ENCODE data around the gene PSMD6.

PSMD6 gene

GRCh38 chr3:63976872-63977200, 46.5 kb downstream of the PSMD6 start:
- DNase-seq (ENCODE audit: low read depth) = no peak

- DNase-seq (ENCODE audit: low read depth) = no peak
Measured at GRCh38 chr3:63976161-63976871, 47.0 kb downstream of the PSMD6 start.

- DNase-seq (ENCODE audit: low read depth) = no peak
Measured at GRCh38 chr3:63975723-63976122, 47.6 kb downstream of the PSMD6 start.

DNA sequence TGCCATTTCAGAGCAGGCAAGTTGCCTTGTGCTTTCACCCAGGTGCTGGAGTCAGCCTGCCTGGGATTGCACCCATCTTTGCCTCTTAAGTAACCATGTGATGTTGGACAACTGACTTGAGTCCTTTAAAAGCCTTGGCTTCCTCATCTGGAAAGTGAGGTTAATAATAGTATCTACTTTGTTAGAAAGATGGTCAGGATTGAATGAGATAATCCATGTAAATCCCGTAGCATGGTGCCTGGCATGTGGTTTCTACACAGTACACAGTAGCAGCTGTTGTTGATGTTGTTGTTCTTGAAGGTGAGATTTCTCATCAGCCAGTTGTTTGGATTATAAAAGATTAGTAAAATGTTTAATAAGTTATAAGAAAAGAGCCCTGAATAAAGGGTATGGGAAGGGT, 48.8 kb downstream of the PSMD6 start:
- DNase-seq (ENCODE audit: low read depth) = no peak

DNA sequence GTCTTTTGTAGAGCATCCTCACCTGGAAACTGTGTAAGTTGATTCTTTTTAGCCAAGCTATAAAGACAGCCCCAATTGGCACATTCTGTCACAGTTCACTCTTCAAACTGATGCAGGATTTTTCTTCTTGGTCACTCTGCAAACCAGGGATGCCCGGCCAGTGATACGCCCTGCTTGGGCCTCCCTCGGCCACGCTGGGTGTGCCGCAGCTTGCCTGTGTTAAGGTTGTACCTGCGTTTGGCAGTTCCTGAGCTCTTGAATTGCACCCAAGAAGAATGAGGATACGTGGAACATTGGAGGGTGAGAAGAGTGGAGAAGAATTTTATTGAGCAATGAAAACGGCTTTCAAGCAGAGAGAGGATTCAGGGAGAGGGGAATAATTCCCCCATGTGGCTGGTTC, 49.9 kb downstream of the PSMD6 start:
- no peak for DNase-seq (ENCODE audit: low read depth)

DNA sequence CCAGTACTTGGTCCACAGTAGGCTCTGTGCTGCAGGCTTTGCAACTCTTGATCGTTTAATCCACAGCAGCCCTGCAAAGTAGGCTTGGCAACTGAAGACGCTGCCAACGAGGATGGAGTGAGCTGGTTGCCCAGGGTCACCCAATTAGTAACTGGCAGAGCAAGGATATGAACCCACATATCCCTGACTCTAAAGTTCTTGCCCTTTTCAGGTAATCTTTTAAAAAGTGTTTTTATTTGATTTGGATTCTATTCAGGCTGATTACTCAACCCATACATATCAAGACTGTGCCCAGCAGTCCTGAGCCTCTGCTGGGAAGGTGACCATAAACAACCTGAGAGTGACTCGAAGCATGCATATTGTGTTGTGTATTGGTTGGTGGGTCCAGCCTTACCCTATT, 50.3 kb downstream of the PSMD6 start:
- DNase-seq (ENCODE audit: low read depth) = no peak

DNA sequence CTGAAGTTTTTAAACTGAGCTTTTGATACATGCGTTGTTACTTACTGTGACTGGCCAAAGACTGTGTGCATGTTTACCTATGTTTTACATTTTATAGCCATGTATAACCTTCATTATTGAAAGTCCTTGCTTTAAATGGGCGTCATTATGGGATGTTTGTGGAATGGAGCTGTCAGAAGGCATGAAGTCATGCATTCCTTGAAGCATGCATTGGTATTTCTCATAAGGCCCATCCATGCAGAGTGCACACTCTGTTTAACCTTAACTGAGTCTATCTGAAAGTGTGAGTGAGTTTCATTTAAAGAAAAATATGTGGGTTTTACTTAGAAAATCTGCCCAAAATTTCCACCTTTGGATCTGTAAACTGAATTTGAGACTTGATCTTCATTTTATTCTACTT, 51.1 kb downstream of the PSMD6 start:
- no peak for DNase-seq (ENCODE audit: low read depth)

- no peak for DNase-seq (ENCODE audit: low read depth)
Measured at GRCh38 chr3:63970631-63971475, 52.4 kb downstream of the PSMD6 start.

DNA sequence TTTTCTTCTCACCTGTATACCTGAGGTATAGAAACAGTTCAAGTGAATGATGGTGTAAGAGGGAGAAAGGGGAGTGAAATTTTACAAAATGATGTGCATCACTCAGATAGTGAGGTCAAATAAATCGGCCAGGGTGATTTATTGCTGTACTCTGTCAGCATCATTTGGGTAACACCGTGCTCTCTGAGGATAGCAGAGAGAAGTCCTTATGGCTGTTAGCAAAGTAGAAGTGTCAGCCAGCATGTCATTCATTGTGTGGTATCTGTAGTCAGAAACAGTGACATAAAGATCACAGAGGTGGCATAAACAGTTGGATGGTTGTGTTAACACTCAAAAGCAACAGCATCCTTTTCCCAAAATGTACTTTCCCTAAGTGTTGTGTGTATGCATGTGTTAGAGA, 53.4 kb downstream of the PSMD6 start:
- DNase-seq (ENCODE audit: low read depth) = no peak

GRCh38 chr3:63968612-63969350, 54.5 kb downstream of the PSMD6 start:
- no peak for DNase-seq (ENCODE audit: low read depth)

- DNase-seq (ENCODE audit: low read depth) = peak; percentile 24
Measured at GRCh38 chr3:63967675-63968611, 55.4 kb downstream of the PSMD6 start.

GRCh38 chr3:63966871-63967270, 56.4 kb downstream of the PSMD6 start:
- no peak for DNase-seq (ENCODE audit: low read depth)

DNA sequence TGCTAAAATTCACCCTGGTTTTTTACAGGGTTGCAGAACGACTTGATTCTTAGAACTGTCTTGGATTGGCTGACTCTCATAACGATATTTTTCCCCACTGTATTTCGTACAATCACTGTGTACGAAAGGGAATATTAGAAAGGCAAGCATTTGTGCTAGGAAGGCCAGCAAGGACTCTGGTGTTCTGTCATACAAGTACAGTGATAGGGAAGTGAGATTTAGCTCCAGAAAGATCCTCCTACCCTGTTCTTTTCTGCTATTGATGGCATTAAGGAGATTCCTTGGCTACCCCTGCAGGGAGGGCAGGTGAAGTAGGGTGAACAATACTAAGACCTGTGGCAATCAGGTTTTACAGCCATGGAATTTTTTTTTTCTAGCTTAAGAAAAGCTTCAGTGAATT, 57.3 kb downstream of the PSMD6 start:
- no peak for DNase-seq (ENCODE audit: low read depth)

DNA sequence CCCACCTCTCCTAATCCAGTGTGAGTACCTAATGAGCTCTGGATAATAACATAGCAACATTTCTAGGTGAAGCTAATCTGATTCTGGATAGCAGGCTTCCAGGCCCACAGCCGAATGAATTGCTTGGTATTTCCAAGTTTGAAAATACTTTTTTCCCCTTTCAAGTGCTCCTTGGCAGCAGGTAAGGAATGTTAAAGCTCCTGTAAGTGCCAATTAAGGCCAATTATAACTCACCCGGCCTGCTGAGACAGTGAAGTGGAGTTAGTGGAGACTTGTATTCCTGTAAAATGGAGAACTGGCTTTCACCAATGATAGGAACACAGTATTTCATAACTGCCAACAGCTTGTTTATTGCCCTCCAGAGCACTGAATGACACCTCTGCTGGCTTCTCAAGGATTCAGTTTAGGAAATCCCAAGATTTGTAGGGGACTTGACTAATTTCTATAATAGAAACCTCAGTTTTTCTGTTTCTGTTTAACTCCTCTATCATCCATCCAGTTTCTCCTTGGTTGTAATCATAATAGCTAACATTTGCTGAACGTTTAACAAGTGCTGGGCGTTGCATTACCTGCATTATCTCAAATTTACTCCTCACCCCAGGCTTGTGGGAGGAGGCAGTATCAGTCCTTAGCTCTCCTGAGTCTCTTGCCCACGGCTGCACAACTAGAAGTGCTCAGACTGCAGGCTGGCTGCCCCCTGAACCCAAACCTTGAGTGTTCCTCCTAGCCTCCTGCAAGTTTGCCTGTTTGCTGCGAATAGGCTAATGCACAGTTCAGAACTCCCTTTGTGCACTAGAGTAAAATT, 58.4 kb downstream of the PSMD6 start:
- no peak for DNase-seq (ENCODE audit: low read depth)

DNA sequence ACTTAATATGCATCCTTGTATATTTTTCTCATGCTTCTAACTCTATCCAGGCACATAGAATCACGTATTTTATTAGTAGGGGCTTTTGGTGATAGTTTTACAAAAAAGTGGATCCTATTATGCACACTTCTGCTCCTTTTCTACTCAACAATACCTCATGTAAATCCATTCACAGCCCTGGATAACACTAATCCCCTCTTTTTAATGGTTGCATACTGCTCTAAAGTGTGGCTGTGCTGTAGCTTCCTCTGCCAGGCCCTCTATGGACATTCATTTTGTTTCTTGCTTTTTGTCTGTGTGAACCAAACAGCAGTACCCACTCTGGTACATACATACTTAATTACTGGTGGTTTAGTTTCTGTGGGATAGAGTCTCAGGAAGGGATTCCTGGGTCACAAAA, 59.8 kb downstream of the PSMD6 start:
- no peak for DNase-seq (ENCODE audit: low read depth)

DNA sequence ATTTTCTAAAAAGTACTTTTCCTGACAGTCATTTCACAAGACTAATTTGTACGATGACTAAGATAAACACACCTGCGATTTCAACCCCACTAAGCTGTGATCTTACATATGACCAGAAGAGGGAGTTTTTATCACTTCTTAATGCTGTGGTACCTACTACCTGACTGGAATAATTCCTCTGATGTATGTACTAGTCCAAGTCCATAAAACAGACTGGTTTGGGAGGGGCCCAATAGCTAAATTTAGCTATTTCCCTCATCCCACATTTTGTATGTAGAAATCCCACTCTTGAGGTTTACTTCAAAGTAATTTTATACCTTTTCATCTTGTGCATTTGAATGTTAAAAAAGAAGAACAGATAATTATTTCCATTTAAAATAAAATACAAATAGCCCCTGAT, 61.4 kb downstream of the PSMD6 start:
- DNase-seq (ENCODE audit: low read depth) = no peak

Data from CMK (cell line).